IMR-90 (cell line): ENCODE data around the gene CLCA2.

Experiments
- FOS ChIP-seq: fragments of 150-350 bp; IDR thresholded peaks from 2 replicates; pipeline ENCODE4 v1.6.1; 2016; ENCODE audit warnings: low read depth, low read length
- MAZ ChIP-seq: IDR thresholded peaks from 2 replicates; pipeline ENCODE4 v1.6.1; 2012; ENCODE audit warnings: low read depth, mild to moderate bottlenecking, low read length, improper control_type of control experiment, moderate library complexity, borderline replicate concordance
- POLR2A ChIP-seq: IDR thresholded peaks from 2 replicates; pipeline ENCODE4 v1.6.1; 2012; ENCODE audit warnings: mild to moderate bottlenecking, low read depth, low read length
- RAD21 ChIP-seq: IDR thresholded peaks from 2 replicates; pipeline ENCODE4 v1.6.1; 2012; ENCODE audit warnings: low read length, improper control_type of control experiment
- SMC3 ChIP-seq: fragments of 150-350 bp; IDR thresholded peaks from 2 replicates; pipeline ENCODE4 v1.6.1; 2016; ENCODE audit warnings: low read depth, mild to moderate bottlenecking, antibody characterized with exemption, low read length, moderate library complexity
- TF ChIP-seq, protein P1 (sequence below): conservative IDR thresholded peaks from 2 replicates; pipeline ENCODE4 v1.5.1; 2012; ENCODE audit warnings: mild to moderate bottlenecking, low read depth, low read length, improper control_type of control experiment

DNA sequence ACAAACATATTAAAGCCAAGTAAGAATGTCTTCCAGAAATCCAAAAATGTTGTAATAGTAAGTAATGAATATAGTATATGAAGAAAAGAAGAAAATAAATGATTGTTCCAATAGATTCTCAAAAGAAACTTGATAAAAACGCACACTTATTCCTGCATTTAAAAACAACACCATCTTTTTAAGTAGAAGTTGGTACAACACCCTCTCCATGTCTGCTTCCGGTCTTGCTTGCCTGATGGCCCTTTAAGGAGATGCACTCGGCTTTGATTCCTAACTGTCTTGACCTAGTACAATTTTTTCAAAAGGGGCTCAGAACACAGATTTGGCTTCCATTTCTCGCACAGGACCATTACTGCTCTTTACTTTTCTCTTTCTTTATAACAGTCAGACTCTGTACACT, 53.7 kb downstream of the CLCA2 start:
- no peak for TF ChIP-seq MAZ
- TF ChIP-seq, protein P1, sequence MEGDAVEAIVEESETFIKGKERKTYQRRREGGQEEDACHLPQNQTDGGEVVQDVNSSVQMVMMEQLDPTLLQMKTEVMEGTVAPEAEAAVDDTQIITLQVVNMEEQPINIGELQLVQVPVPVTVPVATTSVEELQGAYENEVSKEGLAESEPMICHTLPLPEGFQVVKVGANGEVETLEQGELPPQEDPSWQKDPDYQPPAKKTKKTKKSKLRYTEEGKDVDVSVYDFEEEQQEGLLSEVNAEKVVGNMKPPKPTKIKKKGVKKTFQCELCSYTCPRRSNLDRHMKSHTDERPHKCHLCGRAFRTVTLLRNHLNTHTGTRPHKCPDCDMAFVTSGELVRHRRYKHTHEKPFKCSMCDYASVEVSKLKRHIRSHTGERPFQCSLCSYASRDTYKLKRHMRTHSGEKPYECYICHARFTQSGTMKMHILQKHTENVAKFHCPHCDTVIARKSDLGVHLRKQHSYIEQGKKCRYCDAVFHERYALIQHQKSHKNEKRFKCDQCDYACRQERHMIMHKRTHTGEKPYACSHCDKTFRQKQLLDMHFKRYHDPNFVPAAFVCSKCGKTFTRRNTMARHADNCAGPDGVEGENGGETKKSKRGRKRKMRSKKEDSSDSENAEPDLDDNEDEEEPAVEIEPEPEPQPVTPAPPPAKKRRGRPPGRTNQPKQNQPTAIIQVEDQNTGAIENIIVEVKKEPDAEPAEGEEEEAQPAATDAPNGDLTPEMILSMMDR, result no peak
- TF ChIP-seq RAD21, result no peak
- TF ChIP-seq POLR2A, result no peak
- no peak for TF ChIP-seq SMC3
- TF ChIP-seq FOS, result no peak
